HG02973 (cell line): ENCODE results near the gene CIAO3.
"Not testable (repeated sequence)": the region's sequence is repeated elsewhere in the genome, so short reads cannot be mapped to it uniquely, and the experiment has no call there.

ENCODE experiments used
- ATAC-seq: cut with Tn5 transposase; IDR thresholded peaks from one replicate; pipeline ENCODE4 v1.9.1; 2021; ENCODE audit warnings: moderate library complexity; ENCODE audit not compliant: unreplicated experiment

The CIAO3 gene

DNA sequence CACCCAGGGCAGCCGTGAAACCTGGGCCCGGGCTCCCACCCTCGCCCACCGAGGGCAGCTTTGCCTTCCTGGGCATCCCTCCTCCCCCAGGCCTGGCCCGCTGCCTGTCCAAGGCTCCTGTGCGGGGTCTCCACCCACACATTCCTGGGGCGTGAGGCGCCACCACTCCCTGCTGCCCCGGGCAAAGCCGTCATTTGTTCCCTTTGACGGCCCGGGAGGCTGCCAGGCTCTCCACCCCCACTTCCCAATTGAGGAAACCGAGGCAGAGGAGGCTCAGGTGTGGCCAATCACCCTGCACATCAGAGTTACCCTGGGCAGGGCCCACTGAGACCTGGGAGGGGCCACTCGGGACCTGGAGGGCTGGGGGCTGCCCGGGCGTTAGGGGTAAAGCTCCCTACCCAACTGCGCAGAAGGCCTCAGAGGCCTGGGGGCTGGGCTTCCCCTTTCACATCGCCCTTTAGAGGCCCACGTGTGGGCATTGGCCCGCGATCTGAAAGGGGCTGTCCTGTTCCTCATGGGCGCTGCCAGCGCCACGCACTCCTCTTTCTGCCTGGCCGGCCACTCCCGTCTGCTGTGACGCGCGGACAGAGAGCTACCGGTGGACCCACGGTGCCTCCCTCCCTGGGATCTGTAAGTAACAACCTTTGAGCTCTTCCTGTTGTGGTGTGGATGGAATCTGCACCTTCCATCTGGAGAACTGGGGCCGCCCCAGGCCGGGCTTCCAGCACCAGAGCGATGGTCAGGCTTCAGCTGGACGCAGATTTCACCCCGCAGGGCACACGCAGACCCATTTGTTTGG is 19.9 kb upstream of the CIAO3 start, which contains the start of gene MSLN:
Gene MSLN, plus strand, starts transcription at position 190 of the 799 bp plus-strand sequence. CDS start 1,947 bp downstream, outside the sequence.
- ATAC-seq = no peak

DNA sequence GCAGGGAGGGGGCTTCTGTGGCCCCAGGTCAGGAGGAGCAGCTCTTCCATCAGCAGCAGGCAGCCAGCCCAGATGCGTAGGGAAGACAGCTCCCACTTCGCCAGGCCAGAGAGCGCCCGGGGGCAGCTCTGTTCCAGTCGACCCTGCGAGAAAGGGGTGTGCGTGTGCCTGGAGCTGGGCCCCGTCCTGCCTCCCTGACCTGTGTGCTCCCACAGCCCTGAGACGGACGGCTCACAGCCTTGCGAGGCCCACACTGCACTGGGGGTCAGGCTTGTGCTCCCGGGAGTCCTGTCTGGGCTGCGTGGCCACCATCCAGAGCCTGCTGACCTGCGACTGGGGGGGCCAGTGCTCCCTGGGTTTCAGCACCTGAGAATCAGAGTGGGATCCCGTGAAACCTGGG is 19.3 kb upstream of the CIAO3 start:
- ATAC-seq = no peak

DNA sequence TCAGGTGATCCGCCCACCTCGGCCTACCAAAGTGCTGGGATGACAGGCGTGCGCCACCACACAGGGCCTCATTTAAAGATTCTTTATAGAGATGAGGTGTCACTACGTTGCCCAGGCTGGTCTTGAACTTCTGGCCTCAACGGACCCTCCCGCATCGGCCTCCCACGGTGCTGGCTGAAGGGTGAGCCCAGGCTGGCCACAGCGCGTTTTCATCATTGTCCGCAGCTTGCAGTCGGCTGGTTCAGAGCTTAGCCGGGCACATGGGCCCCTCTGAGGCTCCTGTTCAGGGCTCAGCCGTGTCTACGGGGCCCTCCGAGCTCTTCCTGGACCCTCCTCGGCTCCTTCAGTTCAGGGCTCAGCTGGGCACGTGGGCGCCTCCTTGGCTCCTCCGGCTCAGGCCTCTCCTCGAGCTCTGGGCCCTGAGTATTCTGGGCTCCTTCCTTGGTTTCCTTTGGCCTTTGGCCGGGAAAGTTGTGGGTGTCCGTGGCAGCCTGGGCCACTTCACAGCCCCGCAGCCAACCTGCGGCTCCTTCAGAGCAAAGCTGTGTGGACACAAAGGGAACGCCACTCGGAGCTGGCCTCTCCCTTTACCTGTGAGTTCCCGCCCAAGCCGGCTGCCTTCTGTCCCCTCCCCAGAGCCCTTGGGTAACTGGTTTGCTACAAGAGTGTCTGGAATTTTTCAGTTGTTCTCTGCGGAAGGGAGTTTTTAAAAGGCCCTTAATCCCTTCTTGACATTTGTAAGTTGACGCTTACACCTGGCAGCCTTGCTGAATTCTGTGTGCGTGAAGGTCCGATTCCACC is 18.5 kb upstream of the CIAO3 start:
- no peak for ATAC-seq

- ATAC-seq = no peak
Measured at GRCh38 chr16:756428-756827, 15.6 kb upstream of the CIAO3 start.

DNA sequence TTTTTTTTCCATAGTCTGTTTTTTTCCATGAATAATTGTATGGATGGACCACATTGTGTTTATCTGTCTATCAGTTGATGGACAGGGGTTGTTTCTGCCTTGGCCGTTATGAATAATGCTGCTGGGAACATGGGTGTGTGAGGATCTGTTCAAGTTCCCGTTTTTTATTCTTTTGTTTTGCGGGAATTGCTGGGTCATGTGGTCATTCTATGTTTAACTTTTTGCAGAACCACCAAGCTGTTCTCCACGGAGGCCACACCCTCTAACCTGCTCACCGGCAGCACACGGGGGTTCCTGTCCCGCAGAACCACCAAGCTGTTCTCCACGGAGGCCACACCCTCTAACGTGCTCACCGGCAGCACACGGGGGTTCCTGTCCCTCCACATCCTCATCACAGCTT is 13.9 kb upstream of the CIAO3 start:
- ATAC-seq = no peak

- not testable (repeated sequence) for ATAC-seq
Measured at GRCh38 chr16:754121-754607, 13.4 kb upstream of the CIAO3 start.

DNA sequence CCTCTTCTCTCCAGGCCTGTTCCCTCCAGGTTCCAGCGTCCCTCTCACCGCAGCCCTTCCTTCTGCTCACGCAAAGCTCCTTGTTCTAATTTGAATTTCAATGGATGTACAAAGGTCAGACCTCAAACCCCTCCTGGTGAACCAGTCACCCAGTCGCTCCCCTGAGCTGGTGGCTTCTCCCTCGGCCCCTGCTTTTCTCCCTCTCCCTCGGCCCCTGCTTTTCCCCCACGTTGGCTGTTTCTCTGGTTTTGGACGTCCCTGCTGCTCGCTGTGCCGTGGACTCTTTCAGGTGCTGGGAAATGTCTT is 11.2 kb upstream of the CIAO3 start:
- ATAC-seq = no peak

DNA sequence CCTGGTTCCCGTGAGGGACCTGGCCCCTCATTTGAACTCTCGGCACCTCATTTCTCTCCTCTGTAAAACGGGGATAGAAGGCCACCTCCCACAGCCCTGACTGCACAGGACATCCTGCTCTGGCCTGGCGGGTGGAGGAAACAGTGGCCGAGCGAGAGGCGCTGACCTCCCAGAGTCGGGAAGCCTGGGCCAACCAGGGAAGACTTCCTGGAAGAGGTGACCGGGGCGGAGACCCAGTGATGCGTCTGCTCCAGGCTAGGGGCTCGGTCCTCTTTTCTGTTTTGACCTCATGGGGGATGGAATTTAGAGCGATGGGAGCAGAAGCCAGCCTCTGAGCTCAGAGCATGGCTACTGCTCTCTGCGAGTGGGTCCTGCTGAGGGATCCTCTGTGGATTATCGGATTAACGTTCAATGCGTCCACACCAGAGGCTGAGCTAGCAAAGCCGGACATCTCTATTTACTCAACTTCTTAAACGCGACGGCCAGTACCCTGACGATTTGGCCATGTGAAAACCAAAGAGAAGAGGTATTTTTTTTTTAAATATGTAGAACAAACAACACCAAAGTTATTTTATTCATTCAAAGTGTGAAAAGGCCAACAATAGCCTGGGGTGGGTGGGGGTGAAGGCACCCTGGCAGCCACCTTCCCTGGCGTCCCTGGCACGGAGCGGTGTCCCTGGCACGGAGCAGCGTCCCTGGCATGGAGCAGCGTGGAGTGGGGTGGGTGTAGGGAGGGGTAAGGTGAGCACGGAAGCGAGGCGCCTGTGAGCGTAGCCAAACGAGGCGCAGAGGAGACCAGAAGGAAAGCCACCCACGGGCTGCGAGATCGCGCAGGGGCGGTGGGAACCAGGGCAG is 10.6 kb upstream of the CIAO3 start:
- ATAC-seq = no peak

GRCh38 chr16:750485-750884 is 9.7 kb upstream of the CIAO3 start:
- no peak for ATAC-seq

DNA sequence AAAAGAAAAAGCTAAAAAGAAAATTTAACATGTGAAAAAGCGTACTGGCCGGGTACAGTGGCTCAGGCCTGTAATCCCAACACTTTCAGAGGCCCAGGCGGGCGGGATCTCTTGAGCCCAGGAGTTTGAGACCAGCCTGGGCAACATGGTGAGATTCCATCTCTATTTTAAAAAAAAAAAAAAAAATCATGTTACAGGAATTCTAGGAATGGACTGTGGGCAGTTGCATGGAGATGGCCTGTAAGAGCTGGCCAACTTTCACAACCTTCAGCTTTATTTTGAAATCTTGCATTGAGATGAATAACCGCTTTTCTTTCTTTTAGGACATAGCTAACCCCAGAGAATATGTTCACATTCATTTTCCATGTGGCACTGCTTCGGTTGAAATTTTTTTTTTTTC is 8.2 kb upstream of the CIAO3 start:
- no peak for ATAC-seq

- ATAC-seq = no peak
Measured at GRCh38 chr16:747978-748746, 7.4 kb upstream of the CIAO3 start.

DNA sequence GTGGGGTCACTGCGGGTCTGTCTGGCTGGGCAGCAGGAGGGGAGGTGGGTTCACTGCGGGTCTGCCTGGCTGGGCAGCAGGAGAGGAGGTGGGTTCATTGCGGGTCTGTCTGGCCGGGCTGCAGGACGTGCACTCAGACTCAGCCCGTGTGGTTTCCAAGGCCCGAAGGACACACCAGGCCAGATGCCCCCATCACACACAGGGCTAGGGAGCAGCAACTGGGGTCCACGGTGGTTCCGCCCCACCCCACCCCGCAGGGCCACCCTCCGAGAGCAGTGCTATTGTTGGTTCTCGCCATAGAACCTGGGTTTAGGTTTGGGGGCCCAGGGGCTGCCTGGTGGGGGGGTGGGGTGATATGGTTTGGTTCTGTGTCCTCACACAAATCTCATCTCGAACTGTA is 5.8 kb upstream of the CIAO3 start:
- ATAC-seq = no peak

GRCh38 chr16:745739-746138 is 4.9 kb upstream of the CIAO3 start:
- ATAC-seq = no peak

DNA sequence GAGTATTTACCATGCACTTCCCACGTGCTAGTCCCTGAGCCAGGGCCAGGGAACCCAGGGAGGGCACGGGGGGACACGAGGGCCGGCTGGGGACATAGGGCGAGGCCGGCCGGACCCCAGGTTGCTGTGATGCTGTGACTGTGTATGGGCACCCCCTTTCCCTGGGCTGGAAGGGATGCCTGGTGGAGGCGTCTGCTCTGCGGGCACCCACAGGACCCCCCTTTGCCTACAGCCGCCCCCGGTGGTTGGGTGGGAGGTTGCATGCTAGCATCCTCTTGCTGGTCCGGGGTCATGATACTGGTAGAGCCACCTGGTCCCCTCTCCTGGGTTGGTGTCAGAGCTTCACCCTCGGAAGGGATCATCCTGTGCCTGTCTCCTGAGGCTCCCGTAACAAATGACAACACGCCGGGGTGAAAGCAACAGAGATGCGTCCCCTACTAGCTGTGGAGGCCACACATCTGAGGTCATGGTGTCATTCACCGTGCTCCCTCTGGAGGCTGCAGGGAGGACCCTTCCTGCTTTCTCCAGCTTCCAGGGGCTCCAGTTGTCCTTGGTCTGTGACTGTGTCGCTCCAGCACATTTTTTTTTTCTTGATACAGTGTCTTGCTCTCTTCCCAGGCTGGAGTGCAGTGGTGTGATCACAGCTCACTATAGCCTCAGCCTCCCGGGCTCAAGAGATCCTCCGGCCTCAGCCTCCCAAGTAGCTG is 3.1 kb upstream of the CIAO3 start:
- no peak for ATAC-seq

- not testable (repeated sequence) for ATAC-seq
Measured at GRCh38 chr16:742894-743293, 2.1 kb upstream of the CIAO3 start.

- ATAC-seq = no peak
Measured at GRCh38 chr16:741986-742629, 1.3 kb upstream of the CIAO3 start.

DNA sequence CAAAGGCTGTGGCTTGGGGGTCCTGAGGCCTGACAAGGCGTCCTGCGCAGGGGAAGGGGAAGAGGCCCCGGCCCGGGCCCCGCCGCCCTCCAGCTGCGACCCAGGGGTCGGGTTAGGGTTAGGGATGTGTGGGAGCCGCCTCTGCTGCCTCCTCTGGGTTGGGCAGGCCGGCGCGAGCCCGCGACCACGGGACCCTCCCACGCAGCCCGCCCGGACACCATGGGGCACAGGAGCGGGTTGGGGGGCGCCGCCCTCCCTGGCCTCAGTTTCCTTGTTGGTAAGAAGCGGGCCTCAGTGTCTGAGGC is 386 bp downstream of the CIAO3 start:
- ATAC-seq = no peak

DNA sequence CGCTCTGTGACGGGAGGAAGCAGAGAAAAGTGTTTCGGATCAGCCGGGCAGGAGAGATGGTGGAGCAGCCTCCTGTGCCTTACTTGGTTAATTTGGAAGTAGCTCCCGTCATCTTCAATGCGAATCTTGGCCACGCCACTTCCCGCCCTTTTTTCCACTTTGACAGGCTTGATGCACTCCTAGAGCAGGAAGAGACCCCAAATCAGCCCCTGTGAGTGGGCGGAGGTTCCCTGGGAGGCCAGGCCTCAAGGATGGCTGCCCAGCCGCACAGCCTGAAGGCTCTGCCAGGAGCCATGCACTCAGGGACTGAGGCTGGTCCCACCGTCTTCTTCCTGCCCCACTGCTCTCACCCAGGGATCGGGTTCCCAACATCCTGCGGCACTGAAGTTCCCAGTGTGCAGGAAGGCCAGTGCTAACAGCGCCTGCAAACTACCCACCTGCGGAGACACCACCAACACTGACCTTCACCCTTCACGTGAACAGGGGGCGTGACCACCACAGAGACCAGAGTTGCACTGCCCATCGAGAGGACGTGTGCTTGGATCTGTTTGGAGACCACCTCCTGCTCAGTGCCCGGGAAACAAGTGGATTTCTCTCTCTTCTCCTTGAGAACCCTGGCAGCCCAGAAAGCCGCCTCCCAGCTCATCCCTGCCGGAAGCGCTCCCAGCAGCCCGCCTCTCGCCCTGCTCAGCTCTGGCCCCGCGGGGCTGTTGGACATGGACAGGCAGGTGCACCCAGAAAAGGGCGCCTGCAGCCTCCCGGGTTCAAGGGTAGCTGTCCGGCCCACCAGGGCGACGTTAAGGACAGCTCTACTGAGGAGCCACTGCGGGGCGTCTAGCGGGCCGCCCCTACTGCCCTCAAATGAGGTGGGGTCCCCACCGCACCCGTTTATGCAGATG is 988 bp downstream of the CIAO3 start:
- ATAC-seq = no peak
